GM21786 (cell line): Measurements from ENCODE around the gene TNNT2.
A peak's percentile ranks its signal among the peaks of the same experiment; 100 is the strongest.

Experiments
- ATAC-seq: cut with Tn5 transposase; IDR thresholded peaks from one replicate; pipeline ENCODE4 v1.9.1; 2021; ENCODE audit not compliant: unreplicated experiment

Gene TNNT2

DNA sequence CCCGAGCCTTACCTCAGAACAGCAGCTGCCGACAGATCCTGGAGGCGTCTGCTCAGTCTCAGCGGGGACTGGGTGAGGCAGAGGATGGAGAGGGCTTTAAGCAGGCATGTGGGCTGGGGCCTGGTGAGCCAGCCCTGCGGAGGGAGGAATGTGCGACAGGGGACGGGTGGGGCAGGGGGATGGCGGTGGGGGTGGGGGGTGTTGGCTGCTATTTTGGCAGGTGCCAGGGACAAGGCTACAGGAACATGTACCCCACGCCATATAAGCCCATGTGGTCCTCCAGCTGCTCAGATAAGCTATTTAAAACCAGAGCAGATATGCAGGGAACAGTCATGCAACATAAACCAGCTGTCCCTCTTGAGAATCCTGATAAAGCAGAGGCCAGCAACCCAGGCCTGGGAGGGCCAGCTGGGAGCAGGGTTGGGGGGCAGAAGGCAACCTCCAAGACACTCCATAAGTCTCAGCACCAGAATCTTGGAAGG is at the start of gene TNNT2:
Gene TNNT2, minus strand, starts transcription at position 70 of the 482 bp plus-strand sequence. CDS start 4,426 bp downstream, outside the sequence.
- no peak for ATAC-seq

DNA sequence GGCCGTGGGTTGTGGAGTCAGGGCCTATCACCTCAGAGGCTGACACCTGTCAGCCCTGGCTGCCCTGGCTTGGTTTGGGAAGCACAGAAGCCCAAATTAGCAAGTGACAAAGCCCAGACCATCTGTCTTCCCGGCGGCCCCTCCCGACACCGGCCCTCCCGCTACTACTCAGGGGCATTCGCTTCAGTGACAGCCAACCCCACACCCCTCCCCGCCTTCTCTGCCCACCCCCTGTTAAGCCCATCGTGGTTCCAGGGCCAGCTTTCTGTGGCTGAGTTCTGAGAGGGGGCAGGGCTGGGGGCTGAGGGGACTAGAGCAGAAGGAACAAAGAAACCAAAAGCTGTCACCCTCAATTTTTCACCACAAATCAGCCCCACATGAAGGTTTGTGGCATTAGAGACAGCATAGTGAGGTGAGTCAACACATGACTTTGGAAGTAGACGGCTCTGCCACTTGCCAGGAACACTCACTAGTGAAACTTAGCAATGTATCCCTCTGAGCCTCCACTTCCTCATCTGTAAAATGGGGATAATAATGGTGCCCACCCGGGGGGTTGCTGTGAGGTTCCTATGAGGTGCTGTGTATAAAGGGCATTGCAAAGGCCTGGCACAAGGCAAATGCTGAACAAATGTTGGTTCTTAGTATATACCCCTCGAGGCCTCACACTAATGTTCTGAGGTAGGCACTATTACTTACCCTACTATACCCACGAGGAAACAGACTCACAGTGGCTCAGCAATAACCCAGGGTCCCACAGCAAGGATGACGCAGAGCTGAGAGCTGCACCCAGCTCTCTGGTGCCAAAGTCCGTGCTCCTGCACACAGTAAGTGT is 49.2 kb upstream of the TNNT2 start:
- ATAC-seq = no peak

DNA sequence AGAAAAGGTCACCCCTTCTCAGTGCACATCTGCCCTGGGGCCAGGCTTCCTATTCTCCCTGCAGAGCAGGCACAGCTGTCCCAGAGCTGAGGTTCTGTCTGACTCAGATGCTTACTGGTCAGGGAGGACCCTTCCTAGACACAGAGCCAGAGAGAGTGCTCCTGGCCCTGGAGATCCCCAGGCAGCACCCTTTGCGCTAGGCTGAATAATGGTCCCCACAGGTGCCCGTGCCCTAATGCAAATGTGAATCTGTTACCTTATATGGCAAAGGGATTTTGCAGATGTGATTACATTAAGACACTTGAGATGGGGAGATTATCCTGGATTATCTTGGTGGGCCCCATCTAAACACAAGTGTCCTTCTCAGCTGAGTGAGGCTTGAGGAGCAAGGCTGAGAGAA is 46.7 kb upstream of the TNNT2 start:
- no peak for ATAC-seq

DNA sequence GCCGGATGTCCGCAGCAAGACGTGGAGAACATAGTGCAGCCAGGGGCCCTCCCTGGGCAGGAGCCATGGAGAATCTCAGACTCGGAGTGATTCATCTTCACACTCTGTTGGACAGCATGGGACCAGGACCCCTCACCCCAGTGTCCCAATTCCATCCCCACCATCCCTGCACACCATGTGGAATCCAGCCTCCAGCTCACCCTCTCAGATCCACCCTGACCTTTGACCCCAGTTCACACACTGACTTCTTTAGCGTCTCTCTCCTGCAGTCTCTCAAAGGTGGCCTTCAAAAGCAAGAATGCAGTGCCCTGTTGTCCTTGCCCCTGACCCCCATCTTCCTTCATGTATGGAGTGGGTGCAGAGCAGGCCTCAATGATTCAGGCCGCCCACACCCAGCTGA is 46.2 kb upstream of the TNNT2 start:
- no peak for ATAC-seq

DNA sequence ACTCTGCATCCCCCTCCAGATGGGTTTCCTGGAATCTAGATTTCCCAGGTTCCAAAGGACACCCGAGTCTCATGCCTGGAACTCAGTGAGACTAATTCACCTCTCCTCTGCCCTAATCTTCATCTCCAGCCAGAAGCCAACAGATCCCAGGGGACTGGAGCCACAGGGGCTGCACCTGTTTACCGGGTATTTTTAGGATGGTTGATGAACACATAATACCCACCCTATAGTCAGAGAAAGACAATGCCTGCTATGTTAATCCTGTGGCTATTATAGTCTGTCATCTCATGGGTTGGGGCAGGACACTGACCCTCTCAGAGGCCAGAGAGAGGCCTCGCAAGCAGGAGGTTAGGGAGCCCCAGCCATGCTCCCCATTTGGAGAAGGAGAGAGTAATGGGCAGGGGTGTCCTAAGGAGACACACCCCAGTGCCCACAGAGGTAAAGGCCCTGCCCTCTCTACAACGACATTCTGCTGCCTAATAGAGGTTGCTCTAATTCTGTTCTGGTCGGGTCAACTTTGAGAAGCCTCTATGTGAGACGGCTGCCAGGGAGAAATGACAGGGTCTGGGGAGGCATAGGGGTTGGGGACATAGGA is 45.1 kb upstream of the TNNT2 start:
- ATAC-seq = no peak

DNA sequence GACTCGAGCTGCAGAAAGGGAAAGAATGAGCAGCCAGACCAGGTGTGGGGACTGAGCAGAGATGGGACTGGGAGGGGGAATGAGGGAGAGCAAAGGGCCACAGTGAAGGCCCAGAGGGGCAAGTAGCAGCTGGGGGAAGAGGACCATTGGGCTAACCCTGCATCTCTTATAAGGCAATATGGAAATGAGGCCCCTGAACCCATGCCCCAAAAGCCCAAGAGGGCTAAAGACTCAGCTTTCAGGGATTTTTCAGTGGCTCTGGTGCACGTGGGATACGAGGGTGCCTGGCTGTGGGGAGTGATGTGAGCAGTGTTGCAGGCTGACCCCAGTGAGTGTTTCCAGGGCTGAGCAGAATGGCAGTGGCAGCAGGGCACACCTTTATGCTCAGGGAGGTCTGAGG is 44.5 kb upstream of the TNNT2 start:
- ATAC-seq = no peak

DNA sequence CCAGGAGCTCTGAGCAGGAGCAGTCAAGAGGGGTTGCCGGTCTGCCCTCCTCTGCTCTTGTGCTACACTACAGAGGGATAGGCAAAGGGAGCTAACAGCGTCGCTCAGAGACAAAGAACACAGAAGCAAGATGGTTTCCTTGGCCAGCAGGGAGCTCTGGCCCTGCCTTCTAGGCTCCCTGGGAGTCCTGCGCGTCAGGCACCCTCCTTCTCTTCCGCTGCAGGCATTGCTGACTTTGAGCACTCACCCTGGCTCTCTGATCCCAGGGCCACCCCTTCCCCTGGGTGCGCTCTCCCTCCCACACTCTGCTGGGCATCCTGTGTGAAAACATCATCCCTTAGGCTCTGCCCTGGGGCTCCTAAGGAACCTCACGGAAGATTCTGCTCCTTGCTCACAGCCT is 43.6 kb upstream of the TNNT2 start:
- no peak for ATAC-seq

DNA sequence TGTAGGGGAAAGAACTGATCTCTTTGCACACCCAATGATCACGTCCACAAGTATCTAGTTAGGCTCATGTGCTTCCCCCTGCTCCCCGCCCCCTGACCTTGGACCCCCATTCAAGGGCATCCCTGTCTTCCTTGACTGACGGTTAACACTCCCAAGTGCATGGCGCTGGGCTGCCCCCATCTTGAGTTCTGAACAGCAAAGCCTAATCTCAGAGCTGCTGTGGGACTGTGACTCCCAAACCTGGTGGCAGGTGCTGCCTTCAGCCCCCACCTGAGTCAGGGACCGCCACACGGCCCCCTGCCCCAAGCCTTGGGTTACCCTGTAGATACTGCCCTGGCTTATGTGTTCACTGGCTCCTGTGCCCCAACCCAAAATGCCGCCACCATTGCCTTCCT is 43.1 kb upstream of the TNNT2 start:
- no peak for ATAC-seq

DNA sequence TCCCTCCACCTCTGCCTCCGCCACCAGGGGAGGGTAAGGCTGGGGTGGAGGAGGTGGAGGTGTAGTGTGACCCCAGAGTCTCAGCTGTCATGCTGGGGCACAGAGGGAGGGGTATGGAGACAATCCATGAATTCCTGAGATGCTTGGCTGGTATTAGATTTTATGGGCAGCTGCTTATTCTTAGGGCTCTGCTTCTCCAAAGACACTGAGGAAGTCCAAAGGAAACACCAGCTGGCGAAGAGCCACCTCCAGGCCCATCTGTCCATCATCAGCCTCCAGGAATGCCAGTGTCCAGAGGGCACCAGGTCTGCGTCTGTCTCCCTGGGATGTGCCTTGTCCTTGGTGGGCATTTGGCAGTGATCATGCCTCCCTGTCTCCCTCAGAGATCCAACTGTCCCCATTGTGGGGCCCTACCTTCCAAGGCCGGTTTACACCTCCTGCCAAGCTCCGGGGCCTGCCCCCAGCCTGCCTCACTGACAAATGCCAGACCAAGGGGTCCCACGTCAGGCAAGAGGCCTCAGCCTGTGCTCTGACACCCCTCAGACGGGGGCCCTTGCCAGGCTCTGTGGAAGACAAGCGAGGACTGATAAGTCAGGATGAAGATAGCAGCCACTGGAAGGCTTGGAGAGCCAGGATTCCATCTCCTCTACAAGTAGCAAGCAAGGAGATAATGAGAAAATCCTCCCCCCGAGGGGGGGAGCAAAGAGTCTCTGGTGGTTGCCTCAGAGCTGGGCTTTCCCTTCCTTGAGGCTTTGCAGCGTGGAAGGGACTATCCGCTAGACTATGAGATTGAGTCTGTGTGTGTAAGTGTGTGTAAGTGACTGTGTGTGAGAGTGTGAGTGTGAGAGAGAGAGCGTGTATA is 42.5 kb upstream of the TNNT2 start:
- no peak for ATAC-seq

DNA sequence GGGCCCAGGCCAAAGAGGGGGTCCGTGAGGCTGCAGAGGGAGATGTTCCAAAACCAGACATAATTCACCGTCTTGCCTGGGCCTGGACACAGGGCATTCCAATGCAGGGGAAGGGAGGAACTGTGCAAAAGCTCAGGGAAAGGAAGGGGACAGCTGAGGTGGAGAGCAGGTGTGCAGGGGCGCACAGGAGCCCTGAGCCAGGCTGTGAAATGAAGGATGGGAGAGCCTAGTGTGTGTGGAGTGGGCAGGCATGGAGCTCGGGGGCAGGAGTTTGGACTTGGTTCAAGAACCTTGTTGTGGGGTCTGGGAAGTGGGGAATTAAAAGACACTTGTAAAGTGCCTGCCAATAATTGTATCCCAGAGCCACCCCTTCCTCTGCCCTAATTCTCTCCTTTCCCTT is 41.8 kb upstream of the TNNT2 start:
- ATAC-seq = no peak

DNA sequence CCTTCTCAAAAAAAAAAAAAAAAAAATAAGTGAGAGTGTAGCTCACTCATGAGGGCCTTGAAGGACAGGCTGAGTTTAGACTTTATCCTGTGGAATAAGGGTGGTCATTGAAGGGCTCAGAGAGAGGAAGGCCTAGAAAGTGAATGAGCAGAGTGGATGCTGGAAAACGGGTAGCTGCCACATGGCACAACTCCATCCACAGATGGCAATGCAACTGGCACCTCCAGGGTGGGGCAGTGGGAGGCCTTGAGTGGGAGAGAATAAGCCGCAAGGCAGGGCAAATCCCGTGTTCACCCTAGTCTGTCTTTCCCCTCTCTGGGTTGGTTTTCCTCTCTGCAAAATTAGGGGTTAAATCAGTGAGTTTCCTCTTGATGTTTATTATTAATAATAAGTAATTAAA is 41.0 kb upstream of the TNNT2 start:
- no peak for ATAC-seq

DNA sequence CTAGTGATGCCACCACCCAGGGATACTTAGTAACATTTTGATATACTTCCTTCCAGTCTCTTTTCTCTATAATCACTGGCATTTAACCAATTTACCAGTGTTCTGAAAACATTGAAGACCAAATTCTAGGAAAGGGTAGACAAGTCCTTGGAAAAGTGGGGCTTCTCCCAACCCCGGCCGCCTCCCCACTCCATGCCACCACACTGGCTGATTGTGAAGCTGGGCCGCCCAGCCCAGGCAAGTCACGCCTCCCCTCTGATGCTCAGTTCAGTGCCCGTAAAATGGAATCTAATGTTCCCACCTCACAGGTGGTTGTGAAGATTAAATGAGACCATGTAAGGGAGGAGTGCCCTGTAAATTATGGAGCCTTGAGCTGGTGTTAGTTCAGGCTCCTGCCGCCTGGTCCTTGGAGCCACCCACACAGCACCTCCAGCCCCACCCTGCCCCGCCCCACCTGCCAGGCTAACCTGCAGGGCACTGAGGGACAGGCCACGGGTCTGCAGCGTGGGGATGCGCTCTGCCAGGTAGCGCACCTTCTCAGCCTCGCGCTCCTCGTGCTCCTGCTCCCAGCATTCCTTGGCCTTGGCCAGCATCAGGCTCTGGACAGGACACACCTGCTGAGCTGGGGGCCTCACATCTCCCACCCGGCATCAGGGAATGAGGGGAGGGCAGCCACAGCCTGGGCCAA is 36.7 kb upstream of the TNNT2 start:
- ATAC-seq = no peak

DNA sequence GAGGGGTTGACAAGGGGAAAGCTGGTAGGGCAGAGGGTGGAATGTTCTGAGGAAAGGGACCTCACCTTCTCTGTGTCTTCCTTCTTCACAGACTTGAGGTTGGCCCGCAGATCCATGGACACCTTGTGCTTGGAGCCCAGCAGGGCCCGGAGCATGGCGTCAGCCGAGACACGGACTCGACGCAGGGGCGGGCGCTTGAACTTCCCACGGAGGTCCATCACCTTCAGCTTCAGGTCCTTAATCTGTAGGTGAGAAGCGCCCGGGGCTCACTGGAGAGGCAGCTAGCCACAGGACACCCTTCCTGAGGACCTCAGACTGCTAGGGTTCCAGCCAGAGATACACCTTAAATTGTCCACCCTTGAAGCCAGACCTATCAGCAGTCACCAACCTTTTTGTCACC is 33.8 kb upstream of the TNNT2 start:
- no peak for ATAC-seq

DNA sequence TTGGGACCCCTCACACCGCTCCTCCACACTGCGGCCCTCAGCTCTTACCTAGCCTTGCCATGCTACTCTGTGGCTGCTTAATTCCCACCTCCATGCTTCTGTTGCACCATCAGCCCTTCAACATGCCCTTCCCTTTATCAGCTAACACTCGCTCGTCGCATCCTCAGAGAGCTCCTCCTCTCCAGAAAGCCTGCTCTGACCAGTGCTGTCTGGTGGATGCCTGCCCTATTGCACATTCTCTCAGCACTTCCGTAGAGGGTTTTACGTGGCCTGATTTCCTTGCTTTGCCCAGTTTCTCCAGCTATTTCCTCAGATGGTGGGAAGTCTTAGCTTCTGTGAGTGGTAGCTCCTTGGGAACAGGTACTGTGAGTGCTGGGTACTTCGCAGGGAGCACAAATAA is 32.0 kb upstream of the TNNT2 start:
- no peak for ATAC-seq

DNA sequence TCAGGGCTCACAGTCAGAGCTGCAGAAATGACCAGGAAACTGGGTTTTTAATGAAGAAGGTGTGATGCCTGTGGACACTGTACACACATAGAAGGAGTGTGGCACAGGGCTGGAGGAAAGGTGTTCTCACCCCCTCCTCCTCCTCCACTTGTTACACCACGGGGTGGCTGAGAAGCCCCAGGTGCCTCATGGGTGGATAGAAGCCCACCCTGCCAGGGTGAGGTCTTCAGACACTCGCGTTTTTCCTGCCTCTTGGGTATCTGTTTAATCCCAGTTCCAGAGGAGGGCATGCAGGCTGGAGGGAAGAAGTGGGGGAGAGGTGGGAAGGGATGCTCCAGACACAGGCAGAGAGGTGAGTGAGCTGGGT is 31.3 kb upstream of the TNNT2 start:
- ATAC-seq = no peak

DNA sequence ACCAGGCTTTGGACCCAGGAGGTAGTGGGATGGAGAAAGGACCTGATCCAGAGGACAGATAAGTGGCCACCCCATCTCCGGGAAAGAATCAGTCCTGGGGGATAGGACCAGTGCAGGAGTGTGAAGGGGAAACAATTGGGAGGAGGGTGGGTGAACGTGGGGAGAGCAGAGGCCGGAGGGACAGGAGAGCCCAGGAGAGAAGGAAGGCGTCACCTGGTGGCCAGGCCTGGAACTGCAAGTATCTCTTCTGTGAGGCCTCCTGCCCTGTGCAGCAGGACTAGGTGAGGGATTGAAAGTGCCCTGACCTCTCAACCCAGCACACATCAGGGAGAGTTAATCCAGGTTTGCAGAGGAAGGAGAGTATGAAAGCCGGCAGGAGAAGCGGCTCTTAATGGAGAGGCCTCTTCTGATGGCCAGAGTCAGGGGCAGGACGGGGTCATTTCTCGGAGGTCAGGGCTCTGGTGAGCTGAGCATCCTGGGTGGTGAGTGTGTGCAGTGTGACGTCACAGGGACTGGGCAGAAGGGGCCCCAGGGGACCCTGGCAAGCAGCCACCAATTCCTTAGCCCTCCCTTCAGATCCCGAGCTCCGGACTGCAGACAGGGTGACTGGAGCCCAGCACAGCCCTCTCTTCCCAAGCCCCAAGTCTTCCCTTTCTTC is 30.8 kb upstream of the TNNT2 start:
- ATAC-seq = no peak

DNA sequence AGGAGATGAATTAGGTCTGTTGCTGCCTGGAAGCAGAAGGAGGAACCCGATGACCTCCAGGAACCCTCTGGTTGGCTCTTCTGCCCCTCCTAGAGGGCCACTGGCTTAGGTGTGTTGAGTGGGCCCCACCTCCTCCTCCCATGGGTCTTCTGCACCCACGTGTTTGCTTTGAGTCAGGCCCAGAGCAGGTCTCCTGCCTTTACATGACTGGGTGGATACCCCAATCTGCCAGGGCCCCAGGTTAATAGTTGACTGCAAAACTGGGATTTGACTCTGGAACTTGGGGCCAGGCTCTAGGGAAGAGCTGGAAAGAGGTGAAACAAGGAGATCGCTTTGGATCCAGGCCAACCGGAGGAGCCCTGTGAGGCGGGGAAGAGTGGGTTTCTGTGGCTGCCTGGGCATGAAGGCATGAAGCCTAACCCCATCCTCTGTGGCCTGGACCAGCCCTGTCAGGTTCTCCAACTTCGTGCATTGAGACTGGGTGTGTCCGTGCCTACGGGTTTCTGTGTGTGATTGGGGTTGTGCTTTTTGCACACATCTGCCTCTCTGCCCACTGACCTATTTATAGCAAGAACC is 29.4 kb upstream of the TNNT2 start:
- ATAC-seq = peak; percentile 45

DNA sequence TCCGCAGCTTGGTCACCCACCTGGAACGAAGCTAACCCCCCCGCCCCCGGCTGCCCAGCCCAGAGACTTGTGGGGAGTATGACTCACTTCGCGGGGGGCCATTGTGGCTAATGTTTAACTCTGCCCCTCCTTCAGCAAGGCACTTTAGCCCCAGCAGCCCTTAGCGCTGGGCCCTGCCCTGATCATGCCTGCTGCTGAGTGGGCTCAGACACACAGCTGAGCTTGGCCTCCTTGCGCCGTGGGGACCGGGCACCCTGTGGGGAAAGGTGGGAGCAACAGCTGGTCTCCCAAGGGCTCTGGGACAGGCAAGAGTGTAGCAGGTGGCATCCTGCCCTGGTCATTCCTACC is 28.0 kb upstream of the TNNT2 start:
- peak; percentile 56 for ATAC-seq

DNA sequence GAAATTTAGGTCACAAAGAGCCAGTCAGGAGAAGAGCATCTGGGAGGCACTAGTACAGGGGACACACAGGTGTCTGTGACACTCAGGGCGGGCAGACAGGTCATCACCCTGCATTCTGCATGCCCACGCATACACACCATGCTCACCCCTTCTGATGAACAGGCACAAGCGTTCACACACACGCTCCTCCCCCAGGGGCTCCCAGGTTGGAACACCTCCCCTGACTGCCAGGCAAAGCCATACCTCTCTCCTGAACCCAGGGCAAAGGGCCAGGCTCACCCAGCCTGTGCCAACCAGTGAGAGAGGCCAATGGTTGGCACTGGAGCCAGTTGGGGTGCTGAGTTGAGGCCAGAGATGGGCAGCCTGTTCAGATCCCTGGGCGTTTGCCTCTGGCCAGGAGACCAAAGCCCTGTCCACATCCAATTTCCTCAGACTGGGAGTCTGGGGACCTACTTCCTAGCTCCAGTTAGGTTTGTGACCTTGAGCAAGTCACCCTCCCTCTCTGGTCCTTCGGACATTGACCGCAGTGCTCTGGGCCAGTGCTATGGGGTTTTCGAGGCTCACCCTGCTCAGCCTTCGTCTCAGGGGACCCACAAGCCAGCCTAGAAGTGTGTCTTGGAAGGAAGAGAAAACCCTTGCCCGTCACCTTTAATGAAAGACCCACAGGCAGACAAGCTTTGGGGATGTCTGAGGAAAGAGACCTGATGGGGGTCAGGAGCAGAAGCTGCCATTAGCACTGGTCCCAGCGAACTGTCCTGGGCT is 27.4 kb upstream of the TNNT2 start:
- ATAC-seq = peak; percentile 7

DNA sequence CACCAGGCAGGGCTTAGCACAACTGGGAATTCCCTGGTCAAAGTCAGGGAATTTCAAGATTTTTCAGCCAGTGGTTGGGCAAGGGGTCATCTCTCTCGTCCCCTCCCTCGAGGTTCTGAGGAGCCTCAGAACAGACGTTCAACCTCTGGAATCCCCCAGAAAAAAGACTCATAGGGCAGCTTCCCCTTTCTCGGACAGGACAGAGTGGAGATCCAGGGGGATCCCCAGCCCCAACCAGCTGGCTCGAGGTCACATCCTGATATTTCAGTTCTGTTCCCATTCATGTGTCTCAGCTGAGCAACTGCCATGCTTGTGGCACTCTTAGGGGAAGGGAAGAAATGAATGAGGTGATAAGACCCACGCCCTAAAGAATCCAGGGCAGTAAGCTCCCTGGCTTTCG is 26.6 kb upstream of the TNNT2 start:
- ATAC-seq = no peak
